SK-N-SH treated with all-trans-retinoic acid at 6 μM for 48 hours (cell line): Measurements from ENCODE around the gene SEC31B.

Experiments
- ATAC-seq: fragments of 200-7000 bp; cut with Tn5 transposase; 3 replicates; pipeline ENCODE4 v1.9.1; 2020; ENCODE audit warnings: mild to moderate bottlenecking, moderate library complexity
- ARNTL ChIP-seq: fragments of 450-650 bp; formaldehyde crosslinking; IDR thresholded peaks from 2 replicates; pipeline ENCODE4 v1.5.0; 2020; ENCODE audit warnings: low read depth, mild to moderate bottlenecking, moderate library complexity, borderline replicate concordance
- BACH2 ChIP-seq: fragments of 250-450 bp; sonication (Bioruptor Pico); IDR thresholded peaks from 2 replicates; pipeline ENCODE4 v1.9.0; 2021; ENCODE audit warnings: mild to moderate bottlenecking, borderline replicate concordance
- CSDC2 ChIP-seq: fragments of 250-450 bp; sonication (Bioruptor Pico); IDR thresholded peaks from 2 replicates; pipeline ENCODE4 v1.5.0; 2020; ENCODE audit warnings: mild to moderate bottlenecking, moderate library complexity
- ESRRG ChIP-seq: fragments of 250-450 bp; sonication (Bioruptor Pico); IDR thresholded peaks from 2 replicates; pipeline ENCODE4 v1.6.1; 2021; ENCODE audit warnings: mild to moderate bottlenecking
- GLIS3 ChIP-seq: fragments of 250-450 bp; sonication (Bioruptor Pico); IDR thresholded peaks from 2 replicates; pipeline ENCODE4 v1.5.0; 2020; ENCODE audit warnings: mild to moderate bottlenecking, moderate library complexity
- ISL1 ChIP-seq: fragments of 250-450 bp; sonication (Bioruptor Pico); IDR thresholded peaks from 2 replicates; pipeline ENCODE4 v2.1.2; 2022; ENCODE audit warnings: mild to moderate bottlenecking, moderate library complexity
- OSR1 ChIP-seq: fragments of 250-450 bp; sonication (Bioruptor Pico); IDR thresholded peaks from 2 replicates; pipeline ENCODE4 v1.8.0; 2022; ENCODE audit warnings: moderate library complexity, mild to moderate bottlenecking, inconsistent platforms
- POU6F1 ChIP-seq: fragments of 250-450 bp; sonication (Bioruptor Pico); IDR thresholded peaks from 2 replicates; pipeline ENCODE4 v1.8.0; 2021; ENCODE audit warnings: low read depth, mild to moderate bottlenecking, moderate library complexity, borderline replicate concordance
- PPARA ChIP-seq: fragments of 250-450 bp; sonication (Bioruptor Pico); IDR thresholded peaks from 2 replicates; pipeline ENCODE4 v1.5.0; 2020; ENCODE audit warnings: mild to moderate bottlenecking, borderline replicate concordance
- RARB ChIP-seq: fragments of 250-450 bp; sonication (Bioruptor Pico); IDR thresholded peaks from 2 replicates; pipeline ENCODE4 v1.8.0; 2021; ENCODE audit warnings: mild to moderate bottlenecking, moderate library complexity
- SNAI2 ChIP-seq: fragments of 250-450 bp; sonication (Bioruptor Pico); IDR thresholded peaks from 2 replicates; pipeline ENCODE4 v1.5.0; 2020; ENCODE audit warnings: mild to moderate bottlenecking, moderate library complexity
- TCF4 ChIP-seq: fragments of 250-450 bp; sonication (Bioruptor Pico); IDR thresholded peaks from 2 replicates; pipeline ENCODE4 v1.8.0; 2021; ENCODE audit warnings: mild to moderate bottlenecking, moderate library complexity, borderline replicate concordance
- TOX ChIP-seq: fragments of 250-450 bp; sonication (Bioruptor Pico); IDR thresholded peaks from 2 replicates; pipeline ENCODE4 v1.8.0; 2021; ENCODE audit warnings: mild to moderate bottlenecking, moderate library complexity, borderline replicate concordance
- ZC3H10 ChIP-seq: fragments of 250-450 bp; sonication (Bioruptor Pico); IDR thresholded peaks from 2 replicates; pipeline ENCODE4 v1.5.1; 2021; ENCODE audit warnings: mild to moderate bottlenecking, moderate library complexity
- ZFP3 ChIP-seq: fragments of 250-450 bp; sonication (Bioruptor Pico); IDR thresholded peaks from 2 replicates; pipeline ENCODE4 v1.5.0; 2020; ENCODE audit warnings: mild to moderate bottlenecking, moderate library complexity
- ZFP30 ChIP-seq: fragments of 450-650 bp; formaldehyde crosslinking; IDR thresholded peaks from 2 replicates; pipeline ENCODE4 v1.5.0; 2022; ENCODE audit warnings: mild to moderate bottlenecking, moderate library complexity
- ZNF565 ChIP-seq: fragments of 450-650 bp; formaldehyde crosslinking; conservative IDR thresholded peaks from 2 replicates; pipeline ENCODE4 v1.5.0; 2020; ENCODE audit warnings: low read depth, mild to moderate bottlenecking, moderate library complexity
- ZNF70 ChIP-seq: fragments of 450-650 bp; formaldehyde crosslinking; IDR thresholded peaks from 2 replicates; pipeline ENCODE4 v1.5.0; 2020; ENCODE audit warnings: mild to moderate bottlenecking, moderate library complexity
- ZNF8 ChIP-seq: fragments of 450-650 bp; formaldehyde crosslinking; IDR thresholded peaks from 2 replicates; pipeline ENCODE4 v1.5.0; 2020; ENCODE audit warnings: mild to moderate bottlenecking, moderate library complexity
- TF ChIP-seq, protein P1 (sequence below): fragments of 250-450 bp; sonication (Bioruptor Pico); IDR thresholded peaks from 2 replicates; pipeline ENCODE4 v1.8.0; 2020; ENCODE audit warnings: mild to moderate bottlenecking, moderate library complexity, borderline replicate concordance
- TF ChIP-seq, protein P2 (sequence below): fragments of 250-450 bp; sonication (Bioruptor Pico); IDR thresholded peaks from 2 replicates; pipeline ENCODE4 v1.5.1; 2021; ENCODE audit warnings: mild to moderate bottlenecking, moderate library complexity
- TF ChIP-seq, protein P3 (sequence below): fragments of 250-450 bp; sonication (Bioruptor Pico); IDR thresholded peaks from 2 replicates; pipeline ENCODE4 v1.5.1; 2020; ENCODE audit warnings: low read depth, mild to moderate bottlenecking, moderate library complexity

SEC31B gene

DNA sequence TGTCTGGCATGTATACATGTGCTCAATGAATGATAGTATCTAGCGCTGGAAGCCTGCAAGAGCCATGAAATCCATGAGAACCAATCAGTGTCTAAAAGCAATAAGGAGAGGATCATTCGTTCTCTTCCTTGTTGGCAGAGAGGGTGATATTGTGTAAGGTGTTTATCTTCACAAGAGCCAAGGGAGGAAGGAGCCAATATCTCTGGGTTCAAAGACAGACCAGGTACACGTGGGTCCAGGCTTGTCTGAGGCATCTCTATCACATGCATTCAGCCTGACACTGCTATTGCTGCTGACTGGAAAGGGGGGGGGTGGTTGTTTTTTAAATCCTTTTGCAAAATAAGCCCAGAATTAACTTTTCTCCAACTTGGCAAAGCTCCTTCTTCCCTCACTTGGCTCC is 4.0 kb downstream of the SEC31B start:
- TF ChIP-seq OSR1 (CRISPR knock-in tag), result no peak
- TF ChIP-seq CSDC2 (CRISPR knock-in tag), result no peak
- TF ChIP-seq, protein P1, sequence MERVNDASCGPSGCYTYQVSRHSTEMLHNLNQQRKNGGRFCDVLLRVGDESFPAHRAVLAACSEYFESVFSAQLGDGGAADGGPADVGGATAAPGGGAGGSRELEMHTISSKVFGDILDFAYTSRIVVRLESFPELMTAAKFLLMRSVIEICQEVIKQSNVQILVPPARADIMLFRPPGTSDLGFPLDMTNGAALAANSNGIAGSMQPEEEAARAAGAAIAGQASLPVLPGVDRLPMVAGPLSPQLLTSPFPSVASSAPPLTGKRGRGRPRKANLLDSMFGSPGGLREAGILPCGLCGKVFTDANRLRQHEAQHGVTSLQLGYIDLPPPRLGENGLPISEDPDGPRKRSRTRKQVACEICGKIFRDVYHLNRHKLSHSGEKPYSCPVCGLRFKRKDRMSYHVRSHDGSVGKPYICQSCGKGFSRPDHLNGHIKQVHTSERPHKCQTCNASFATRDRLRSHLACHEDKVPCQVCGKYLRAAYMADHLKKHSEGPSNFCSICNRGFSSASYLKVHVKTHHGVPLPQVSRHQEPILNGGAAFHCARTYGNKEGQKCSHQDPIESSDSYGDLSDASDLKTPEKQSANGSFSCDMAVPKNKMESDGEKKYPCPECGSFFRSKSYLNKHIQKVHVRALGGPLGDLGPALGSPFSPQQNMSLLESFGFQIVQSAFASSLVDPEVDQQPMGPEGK (CRISPR knock-in tag), result no peak
- TF ChIP-seq ZNF8 (CRISPR knock-in tag), result no peak
- TF ChIP-seq TCF4, result no peak
- no peak for ATAC-seq

DNA sequence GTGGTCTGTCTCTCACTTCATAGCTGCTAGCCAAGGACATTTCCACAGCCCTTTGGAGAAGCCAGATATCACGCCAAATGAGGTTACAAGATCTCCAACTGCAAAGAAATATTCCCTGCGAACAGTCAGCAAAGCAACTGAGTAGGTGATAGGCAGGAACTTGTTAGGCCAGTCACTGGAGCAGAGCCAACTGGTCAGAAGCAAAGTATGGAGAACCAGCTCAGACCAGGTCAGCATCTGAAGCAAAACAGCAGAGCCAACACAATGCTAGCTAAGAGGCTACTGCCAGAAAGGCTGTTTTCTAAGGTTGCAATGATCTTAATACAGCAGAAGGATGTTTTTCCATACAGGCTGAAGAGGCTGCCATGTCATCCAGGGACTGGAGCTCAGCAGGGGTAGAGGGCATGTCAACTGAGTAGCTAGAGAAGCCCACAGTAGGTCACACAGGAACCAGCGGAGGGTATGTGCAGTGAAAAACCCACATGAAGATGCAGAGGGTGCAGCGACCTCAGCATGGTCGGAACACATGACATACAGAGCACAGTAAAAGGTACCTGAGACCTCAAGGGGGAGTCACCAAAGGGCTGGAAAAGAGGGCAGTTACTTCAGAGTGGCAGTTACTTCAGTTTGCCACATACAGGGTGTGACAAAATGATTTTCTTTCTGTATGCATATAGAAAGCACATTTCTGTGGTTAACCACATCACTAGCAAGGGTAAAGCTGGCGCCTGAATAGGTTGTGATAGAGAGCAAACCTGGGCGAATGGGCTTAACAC is 8.9 kb downstream of the SEC31B start:
- ATAC-seq, result no peak
- no peak for TF ChIP-seq ISL1 (CRISPR knock-in tag)
- no peak for TF ChIP-seq CSDC2 (CRISPR knock-in tag)
- TF ChIP-seq, protein P2, sequence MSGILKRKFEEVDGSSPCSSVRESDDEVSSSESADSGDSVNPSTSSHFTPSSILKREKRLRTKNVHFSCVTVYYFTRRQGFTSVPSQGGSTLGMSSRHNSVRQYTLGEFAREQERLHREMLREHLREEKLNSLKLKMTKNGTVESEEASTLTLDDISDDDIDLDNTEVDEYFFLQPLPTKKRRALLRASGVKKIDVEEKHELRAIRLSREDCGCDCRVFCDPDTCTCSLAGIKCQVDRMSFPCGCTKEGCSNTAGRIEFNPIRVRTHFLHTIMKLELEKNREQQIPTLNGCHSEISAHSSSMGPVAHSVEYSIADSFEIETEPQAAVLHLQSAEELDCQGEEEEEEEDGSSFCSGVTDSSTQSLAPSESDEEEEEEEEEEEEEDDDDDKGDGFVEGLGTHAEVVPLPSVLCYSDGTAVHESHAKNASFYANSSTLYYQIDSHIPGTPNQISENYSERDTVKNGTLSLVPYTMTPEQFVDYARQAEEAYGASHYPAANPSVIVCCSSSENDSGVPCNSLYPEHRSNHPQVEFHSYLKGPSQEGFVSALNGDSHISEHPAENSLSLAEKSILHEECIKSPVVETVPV, result no peak
- no peak for TF ChIP-seq PPARA (CRISPR knock-in tag)
- no peak for TF ChIP-seq ZNF70
- no peak for TF ChIP-seq RARB (CRISPR knock-in tag)
- TF ChIP-seq ESRRG (CRISPR knock-in tag), result no peak

GRCh38 chr10:100509241-100509840 is 10.3 kb downstream of the SEC31B start:
- TF ChIP-seq ZC3H10 (CRISPR knock-in tag) (no peak), ARNTL (CRISPR knock-in tag) (no peak), SNAI2 (CRISPR knock-in tag) (no peak), TOX (CRISPR knock-in tag) (no peak), BACH2 (no peak), ESRRG (CRISPR knock-in tag) (no peak), TCF4 (no peak), ZNF8 (CRISPR knock-in tag) (no peak), POU6F1 (CRISPR knock-in tag) (no peak), ISL1 (CRISPR knock-in tag) (no peak)
- TF ChIP-seq, protein P3, sequence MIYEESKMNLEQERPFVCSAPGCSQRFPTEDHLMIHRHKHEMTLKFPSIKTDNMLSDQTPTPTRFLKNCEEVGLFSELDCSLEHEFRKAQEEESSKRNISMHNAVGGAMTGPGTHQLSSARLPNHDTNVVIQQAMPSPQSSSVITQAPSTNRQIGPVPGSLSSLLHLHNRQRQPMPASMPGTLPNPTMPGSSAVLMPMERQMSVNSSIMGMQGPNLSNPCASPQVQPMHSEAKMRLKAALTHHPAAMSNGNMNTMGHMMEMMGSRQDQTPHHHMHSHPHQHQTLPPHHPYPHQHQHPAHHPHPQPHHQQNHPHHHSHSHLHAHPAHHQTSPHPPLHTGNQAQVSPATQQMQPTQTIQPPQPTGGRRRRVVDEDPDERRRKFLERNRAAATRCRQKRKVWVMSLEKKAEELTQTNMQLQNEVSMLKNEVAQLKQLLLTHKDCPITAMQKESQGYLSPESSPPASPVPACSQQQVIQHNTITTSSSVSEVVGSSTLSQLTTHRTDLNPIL, result no peak
- no peak for ATAC-seq

GRCh38 chr10:100508691-100509150 is 10.9 kb downstream of the SEC31B start:
- ATAC-seq, result peak; percentile 87
- TF ChIP-seq ARNTL (CRISPR knock-in tag) (no peak), ESRRG (CRISPR knock-in tag) (no peak), GLIS3 (CRISPR knock-in tag) (no peak), ZFP30 (CRISPR knock-in tag) (no peak), ISL1 (CRISPR knock-in tag) (no peak), ZC3H10 (CRISPR knock-in tag) (no peak), TCF4 (no peak), ZNF8 (CRISPR knock-in tag) (no peak), ZNF565 (no peak), TOX (CRISPR knock-in tag) (no peak), ZFP3 (CRISPR knock-in tag) (no peak), OSR1 (CRISPR knock-in tag) (no peak), POU6F1 (CRISPR knock-in tag) (no peak)
- TF ChIP-seq, protein P3, result no peak
- TF ChIP-seq, protein P1 (CRISPR knock-in tag), result no peak
